HL-60 (cell line): Measurements from ENCODE around the gene RIPOR2.

Experiments
- CTCF ChIP-seq: IDR thresholded peaks from one replicate; pipeline ENCODE4 v1.5.1; 2011; ENCODE audit warnings: low read length, control low read depth, inconsistent platforms; ENCODE audit not compliant: insufficient read depth
- GABPA ChIP-seq: IDR thresholded peaks from 2 replicates; pipeline ENCODE4 v1.6.1; 2012; ENCODE audit warnings: low read depth
- POLR2AphosphoS5 ChIP-seq: IDR thresholded peaks from 2 replicates; pipeline ENCODE4 v1.6.1; 2012; ENCODE audit warnings: low read depth
- REST ChIP-seq: IDR thresholded peaks from 2 replicates; pipeline ENCODE4 v1.6.1; 2012; ENCODE audit warnings: low read depth; ENCODE audit not compliant: insufficient replicate concordance
- SPI1 ChIP-seq: IDR thresholded peaks from 2 replicates; pipeline ENCODE4 v1.6.1; 2012; ENCODE audit warnings: low read depth, mild to moderate bottlenecking, borderline replicate concordance

- TF ChIP-seq CTCF (no peak), POLR2AphosphoS5 (no peak), SPI1 (no peak), REST (no peak), GABPA (no peak)
Measured at GRCh38 chr6:24778878-24779277, 156.9 kb downstream of the RIPOR2 start.
